GM18951 (cell line): Measurements from ENCODE around the gene CUTC.

Source experiments
- POLR2A ChIP-seq: IDR thresholded peaks from 4 replicates; pipeline ENCODE4 v1.6.1; 2011; ENCODE audit warnings: mild to moderate bottlenecking; ENCODE audit not compliant: insufficient read length, insufficient read depth; ENCODE audit errors: extremely low read depth
- in situ Hi-C: fragments of 300-500 bp; cut with MboI; formaldehyde crosslinking; loops from one replicate; pipeline ENCODE4 v1.12.0; 2022; ENCODE audit warnings: low sequenced_read_pairs, mixed read lengths, inconsistent platforms; ENCODE audit not compliant: unreplicated experiment

Gene CUTC

GRCh38 chr10:99756159-99756558 lies 24.1 kb downstream of the CUTC start:
- in situ Hi-C loops, result no loop called here
- TF ChIP-seq POLR2A, result no peak

- no peak for TF ChIP-seq POLR2A
- in situ Hi-C loops, result no loop called here
Measured at GRCh38 chr10:99758211-99758891, 26.3 kb downstream of the CUTC start.

GRCh38 chr10:99760321-99760720 lies 28.3 kb downstream of the CUTC start:
- TF ChIP-seq POLR2A, result no peak
- in situ Hi-C loops, result no loop called here

- in situ Hi-C loops, result no loop called here
- no peak for TF ChIP-seq POLR2A
Measured at GRCh38 chr10:99761365-99761764, 29.3 kb downstream of the CUTC start.

- TF ChIP-seq POLR2A, result no peak
- in situ Hi-C loops, result no loop called here
Measured at GRCh38 chr10:99765672-99766301, 33.8 kb downstream of the CUTC start.

- TF ChIP-seq POLR2A, result no peak
- in situ Hi-C loops, result no loop called here
Measured at GRCh38 chr10:99766302-99766681, 34.3 kb downstream of the CUTC start.

- in situ Hi-C loops, result no loop called here
- TF ChIP-seq POLR2A, result no peak
Measured at GRCh38 chr10:99767901-99768300, 35.9 kb downstream of the CUTC start.

GRCh38 chr10:99768556-99768955 lies 36.5 kb downstream of the CUTC start:
- TF ChIP-seq POLR2A, result no peak
- in situ Hi-C loops, result no loop called here

- in situ Hi-C loops, result no loop called here
- no peak for TF ChIP-seq POLR2A
Measured at GRCh38 chr10:99769706-99770105, 37.7 kb downstream of the CUTC start.

GRCh38 chr10:99770408-99771045 lies 38.5 kb downstream of the CUTC start:
- TF ChIP-seq POLR2A, result no peak
- in situ Hi-C loops, result no loop called here

GRCh38 chr10:99775850-99776249 lies 43.8 kb downstream of the CUTC start:
- in situ Hi-C loops, result no loop called here
- TF ChIP-seq POLR2A, result no peak

- TF ChIP-seq POLR2A, result no peak
Measured at GRCh38 chr10:99777918-99778714, 46.1 kb downstream of the CUTC start.

GRCh38 chr10:99779335-99779734 lies 47.3 kb downstream of the CUTC start:
- in situ Hi-C loops, result no loop called here
- no peak for TF ChIP-seq POLR2A

More at GRCh38 chr10:99777918-99778714, 46.1 kb downstream of the CUTC start:
- in situ Hi-C loops, result no loop called here

GRCh38 chr10:99781734-99782429 lies 49.8 kb downstream of the CUTC start:
- no peak for TF ChIP-seq POLR2A
- in situ Hi-C loops, result no loop called here
